HepG2 (cell line): ENCODE measurements around the gene NLRX1. TPM values are rescaled to one million over a fixed set of nuclear protein-coding genes. Genes with fewer than 3 reads are reported as not detected.

Experiments
- DDIT3 ChIP-seq: sonication (generic); formaldehyde crosslinking; IDR thresholded peaks from 2 replicates; pipeline ENCODE4 v1.4.0; 2020; ENCODE audit warnings: mild to moderate bottlenecking, missing genetic modification reagents
- GFI1 ChIP-seq: sonication (generic); formaldehyde crosslinking; IDR thresholded peaks from 2 replicates; pipeline ENCODE4 v1.5.0; 2020; ENCODE audit warnings: missing genetic modification reagents, mild to moderate bottlenecking, borderline replicate concordance
- HMG20A ChIP-seq: IDR thresholded peaks from 2 replicates; pipeline ENCODE4 v1.6.1; 2016; ENCODE audit warnings: borderline replicate concordance
- HNF4G ChIP-seq, 2 experiments: sonication (generic) in 1 of 2; formaldehyde crosslinking in 1 of 2; IDR thresholded peaks; 2 replicates each; pipeline versions ENCODE4 v1.4.0 to v1.6.1; 2011 to 2020; ENCODE audit warnings: borderline replicate concordance in 2 of 2, low read depth in 2 of 2, mild to moderate bottlenecking in 2 of 2, low read length in 1 of 2, missing genetic modification reagents in 1 of 2, moderate library complexity in 1 of 2
- HNRNPH1 ChIP-seq: fragments of 200-400 bp; formaldehyde crosslinking; optimal IDR thresholded peaks from 2 replicates; pipeline ENCODE3; 2017; ENCODE audit warnings: mild to moderate bottlenecking, low read depth, low read length
- KDM2A ChIP-seq: sonication (generic); formaldehyde crosslinking; IDR thresholded peaks from 2 replicates; pipeline ENCODE4 v1.4.0; 2020; ENCODE audit warnings: low read depth, missing genetic modification reagents, borderline replicate concordance
- MED1 ChIP-seq: sonication (generic); formaldehyde crosslinking; IDR thresholded peaks from 2 replicates; pipeline ENCODE4 v1.4.0; 2020; ENCODE audit warnings: missing genetic modification reagents
- MLX ChIP-seq: IDR thresholded peaks from 2 replicates; pipeline ENCODE4 v1.6.1; 2016
- NFYC ChIP-seq: IDR thresholded peaks from 2 replicates; pipeline ENCODE4 v1.6.1; 2016; ENCODE audit warnings: missing genetic modification reagents, missing compliant biosample characterization
- NR2C2 ChIP-seq: sonication (generic); formaldehyde crosslinking; IDR thresholded peaks from 2 replicates; pipeline ENCODE4 v1.4.0; 2020; ENCODE audit warnings: missing genetic modification reagents, mild to moderate bottlenecking, moderate library complexity, borderline replicate concordance
- ONECUT2 ChIP-seq: sonication (generic); formaldehyde crosslinking; IDR thresholded peaks from 2 replicates; pipeline ENCODE4 v1.4.0; 2020; ENCODE audit warnings: missing genetic modification reagents
- RAD51 ChIP-seq: fragments of 450-650 bp; IDR thresholded peaks from 2 replicates; pipeline ENCODE4 v1.6.1; 2016; ENCODE audit warnings: borderline replicate concordance
- SALL1 ChIP-seq: sonication (generic); formaldehyde crosslinking; IDR thresholded peaks from 2 replicates; pipeline ENCODE4 v1.8.0; 2022; ENCODE audit warnings: mild to moderate bottlenecking, missing genetic modification reagents
- SALL2 ChIP-seq: sonication (generic); formaldehyde crosslinking; IDR thresholded peaks from 2 replicates; pipeline ENCODE4 v1.8.1; 2023; ENCODE audit warnings: mild to moderate bottlenecking, missing genetic modification reagents, inconsistent platforms
- TBX3 ChIP-seq: fragments of 450-650 bp; IDR thresholded peaks from 2 replicates; pipeline ENCODE4 v1.6.1; 2017; ENCODE audit warnings: antibody characterized with exemption, mild to moderate bottlenecking, inconsistent platforms, borderline replicate concordance
- ZFP1 ChIP-seq: IDR thresholded peaks from 2 replicates; pipeline ENCODE4 v1.6.1; 2016
- ZNF232 ChIP-seq: sonication (generic); formaldehyde crosslinking; IDR thresholded peaks from 2 replicates; pipeline ENCODE4 v1.4.0; 2020; ENCODE audit warnings: missing genetic modification reagents, borderline replicate concordance
- ZNF510 ChIP-seq: sonication (generic); formaldehyde crosslinking; IDR thresholded peaks from 2 replicates; pipeline ENCODE4 v1.4.0; 2020; ENCODE audit warnings: low read depth, mild to moderate bottlenecking, missing genetic modification reagents
- ZNF512B ChIP-seq: sonication (generic); formaldehyde crosslinking; IDR thresholded peaks from 2 replicates; pipeline ENCODE4 v1.5.1; 2020; ENCODE audit warnings: missing genetic modification reagents, mild to moderate bottlenecking, borderline replicate concordance
- ZNF839 ChIP-seq: sonication (generic); formaldehyde crosslinking; IDR thresholded peaks from 2 replicates; pipeline ENCODE4 v1.4.0; 2020; ENCODE audit warnings: missing genetic modification reagents, mild to moderate bottlenecking, borderline replicate concordance
- polyA plus RNA-seq, 8 experiments: library from polyadenylated mRNA; depleted of rRNA in 3 of 8; stranded (reverse) in 7 of 8; unstranded in 1 of 8; fragments of >200 nt; fragmentation: Illumina TruSeq in 4 of 8; extraction: Trizol in 4 of 8; gene quantifications; 2 replicates each; pipeline versions ENCODE4 v1.2.1 to v1.2.3, GENCODE V29; 2011 to 2016; ENCODE audit warnings: low read depth in 4 of 8, missing spikeins in 1 of 8, mixed read lengths in 1 of 8; ENCODE audit not compliant: insufficient read depth in 1 of 8
- total RNA-seq, 5 experiments: library from RNA; depleted of rRNA; stranded (reverse); fragments of >200 nt; fragmentation: Illumina TruSeq; extraction: Trizol; gene quantifications; 2 replicates each; pipeline ENCODE4 v1.2.3, GENCODE V29; 2016; ENCODE audit warnings: low read depth in 1 of 5
- TF ChIP-seq, protein P1 (sequence below): sonication (generic); formaldehyde crosslinking; IDR thresholded peaks from 2 replicates; pipeline ENCODE4 v1.5.0; 2020; ENCODE audit warnings: missing genetic modification reagents

The NLRX1 gene
- total and polyA plus RNA-seq, 2 of the 13 experiments (the other 11 are each of a cell fraction or from before 2014, with no cell fraction given) = 8.7 to 11.0 TPM

GRCh38 chr11:119121811-119122124, 46.8 kb upstream of the NLRX1 start (continued):
- no peak for TF ChIP-seq SALL2 (CRISPR knock-in tag)
- TF ChIP-seq DDIT3 = no peak
- TF ChIP-seq, protein P1, sequence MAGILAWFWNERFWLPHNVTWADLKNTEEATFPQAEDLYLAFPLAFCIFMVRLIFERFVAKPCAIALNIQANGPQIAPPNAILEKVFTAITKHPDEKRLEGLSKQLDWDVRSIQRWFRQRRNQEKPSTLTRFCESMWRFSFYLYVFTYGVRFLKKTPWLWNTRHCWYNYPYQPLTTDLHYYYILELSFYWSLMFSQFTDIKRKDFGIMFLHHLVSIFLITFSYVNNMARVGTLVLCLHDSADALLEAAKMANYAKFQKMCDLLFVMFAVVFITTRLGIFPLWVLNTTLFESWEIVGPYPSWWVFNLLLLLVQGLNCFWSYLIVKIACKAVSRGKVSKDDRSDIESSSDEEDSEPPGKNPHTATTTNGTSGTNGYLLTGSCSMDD (CRISPR knock-in tag) = no peak
- TF ChIP-seq SALL1 (CRISPR knock-in tag) = no peak
- TF ChIP-seq NFYC (CRISPR knock-in tag) = no peak
- TF ChIP-seq NR2C2 (CRISPR knock-in tag) = no peak
- no peak for TF ChIP-seq ZNF512B (CRISPR knock-in tag)
- no peak for TF ChIP-seq MED1
- no peak for TF ChIP-seq ZNF232 (CRISPR knock-in tag)
- TF ChIP-seq HNRNPH1 = no peak
- TF ChIP-seq ZFP1 (CRISPR knock-in tag) = no peak
- TF ChIP-seq ZNF510 = no peak
- 0 out of 2 replicates have a peak, but pooled peaks have one; percentile 3 for TF ChIP-seq MLX (CRISPR knock-in tag)
- no peak for TF ChIP-seq ZNF839
- no peak; the same call in 1 of the 2 replicates for TF ChIP-seq GFI1
- TF ChIP-seq HMG20A (CRISPR knock-in tag) = no peak
- TF ChIP-seq KDM2A (CRISPR knock-in tag) = no peak
- no peak for TF ChIP-seq HNF4G (IDR thresholded peaks at IDR 0.05; ENCODE audit: borderline replicate concordance, low read depth, low read length)
- TF ChIP-seq HNF4G (CRISPR knock-in tag; IDR thresholded peaks at IDR 0.05; ENCODE audit: borderline replicate concordance, low read depth) = no peak
- TF ChIP-seq RAD51 = no peak
- no peak for TF ChIP-seq ONECUT2
- no peak for TF ChIP-seq TBX3
